Panc1 (cell line): ENCODE measurements around the gene GPC2.
A peak's percentile ranks its signal among the peaks of the same experiment; 100 is the strongest.
"Not testable (repeated sequence)": the region's sequence is repeated elsewhere in the genome, so short reads cannot be mapped to it uniquely, and the experiment has no call there.

Experiments used
- TF ChIP-seq, protein P1 (sequence below): fragments of 450-650 bp; IDR thresholded peaks from 2 replicates; pipeline ENCODE4 v1.5.1; 2017; ENCODE audit warnings: mild to moderate bottlenecking
- TF ChIP-seq, protein P2 (sequence below), 2 experiments: IDR thresholded peaks; 2 replicates each; pipeline ENCODE4 v1.6.1; 2011 to 2012; ENCODE audit warnings: low read depth in 2 of 2, control low read depth in 1 of 2, low read length in 1 of 2, mild to moderate bottlenecking in 1 of 2, moderate library complexity in 1 of 2; ENCODE audit not compliant: insufficient read depth in 1 of 2

DNA sequence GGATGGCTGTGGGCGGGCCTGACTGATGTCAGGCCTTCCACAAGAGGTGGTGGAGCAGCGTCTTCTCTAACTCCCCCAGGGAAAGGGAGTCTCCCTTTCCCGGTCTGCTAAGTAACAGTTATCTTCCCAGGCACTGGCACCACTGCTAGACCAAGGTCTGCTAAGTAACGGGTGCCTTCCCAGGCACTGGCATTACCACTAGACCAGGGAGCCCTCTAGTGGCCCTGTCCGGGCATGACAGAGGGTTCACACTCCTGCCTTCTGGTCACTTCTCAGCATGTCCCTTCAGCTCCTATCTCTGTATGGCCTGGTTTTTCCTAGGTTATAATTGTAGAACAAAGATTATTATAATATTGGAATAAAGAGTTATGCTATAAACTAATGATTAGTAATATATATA lies 40.8 kb upstream of the GPC2 start:
- TF ChIP-seq, protein P1, sequence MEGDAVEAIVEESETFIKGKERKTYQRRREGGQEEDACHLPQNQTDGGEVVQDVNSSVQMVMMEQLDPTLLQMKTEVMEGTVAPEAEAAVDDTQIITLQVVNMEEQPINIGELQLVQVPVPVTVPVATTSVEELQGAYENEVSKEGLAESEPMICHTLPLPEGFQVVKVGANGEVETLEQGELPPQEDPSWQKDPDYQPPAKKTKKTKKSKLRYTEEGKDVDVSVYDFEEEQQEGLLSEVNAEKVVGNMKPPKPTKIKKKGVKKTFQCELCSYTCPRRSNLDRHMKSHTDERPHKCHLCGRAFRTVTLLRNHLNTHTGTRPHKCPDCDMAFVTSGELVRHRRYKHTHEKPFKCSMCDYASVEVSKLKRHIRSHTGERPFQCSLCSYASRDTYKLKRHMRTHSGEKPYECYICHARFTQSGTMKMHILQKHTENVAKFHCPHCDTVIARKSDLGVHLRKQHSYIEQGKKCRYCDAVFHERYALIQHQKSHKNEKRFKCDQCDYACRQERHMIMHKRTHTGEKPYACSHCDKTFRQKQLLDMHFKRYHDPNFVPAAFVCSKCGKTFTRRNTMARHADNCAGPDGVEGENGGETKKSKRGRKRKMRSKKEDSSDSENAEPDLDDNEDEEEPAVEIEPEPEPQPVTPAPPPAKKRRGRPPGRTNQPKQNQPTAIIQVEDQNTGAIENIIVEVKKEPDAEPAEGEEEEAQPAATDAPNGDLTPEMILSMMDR = peak; percentile 47; the same call in 1 of the 2 replicates
- TF ChIP-seq, protein P2, sequence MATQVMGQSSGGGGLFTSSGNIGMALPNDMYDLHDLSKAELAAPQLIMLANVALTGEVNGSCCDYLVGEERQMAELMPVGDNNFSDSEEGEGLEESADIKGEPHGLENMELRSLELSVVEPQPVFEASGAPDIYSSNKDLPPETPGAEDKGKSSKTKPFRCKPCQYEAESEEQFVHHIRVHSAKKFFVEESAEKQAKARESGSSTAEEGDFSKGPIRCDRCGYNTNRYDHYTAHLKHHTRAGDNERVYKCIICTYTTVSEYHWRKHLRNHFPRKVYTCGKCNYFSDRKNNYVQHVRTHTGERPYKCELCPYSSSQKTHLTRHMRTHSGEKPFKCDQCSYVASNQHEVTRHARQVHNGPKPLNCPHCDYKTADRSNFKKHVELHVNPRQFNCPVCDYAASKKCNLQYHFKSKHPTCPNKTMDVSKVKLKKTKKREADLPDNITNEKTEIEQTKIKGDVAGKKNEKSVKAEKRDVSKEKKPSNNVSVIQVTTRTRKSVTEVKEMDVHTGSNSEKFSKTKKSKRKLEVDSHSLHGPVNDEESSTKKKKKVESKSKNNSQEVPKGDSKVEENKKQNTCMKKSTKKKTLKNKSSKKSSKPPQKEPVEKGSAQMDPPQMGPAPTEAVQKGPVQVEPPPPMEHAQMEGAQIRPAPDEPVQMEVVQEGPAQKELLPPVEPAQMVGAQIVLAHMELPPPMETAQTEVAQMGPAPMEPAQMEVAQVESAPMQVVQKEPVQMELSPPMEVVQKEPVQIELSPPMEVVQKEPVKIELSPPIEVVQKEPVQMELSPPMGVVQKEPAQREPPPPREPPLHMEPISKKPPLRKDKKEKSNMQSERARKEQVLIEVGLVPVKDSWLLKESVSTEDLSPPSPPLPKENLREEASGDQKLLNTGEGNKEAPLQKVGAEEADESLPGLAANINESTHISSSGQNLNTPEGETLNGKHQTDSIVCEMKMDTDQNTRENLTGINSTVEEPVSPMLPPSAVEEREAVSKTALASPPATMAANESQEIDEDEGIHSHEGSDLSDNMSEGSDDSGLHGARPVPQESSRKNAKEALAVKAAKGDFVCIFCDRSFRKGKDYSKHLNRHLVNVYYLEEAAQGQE (IDR thresholded peaks at IDR 0.05; ENCODE audit: insufficient read depth in 1 of 2, low read depth in 2 of 2, low read length in 1 of 2) = not testable (repeated sequence)
